K562 (cell line): ENCODE results near the gene JAM2. TPM values are rescaled to one million over a fixed set of nuclear protein-coding genes. Genes with fewer than 3 reads are reported as not detected.

ENCODE experiments used
- BRCA1 ChIP-seq, 2 experiments: fragments of 450-650 bp in 1 of 2; sonication (generic) in 1 of 2; formaldehyde crosslinking in 1 of 2; IDR thresholded peaks; 2 replicates each; pipeline versions ENCODE4 v1.5.0 to v1.6.1; 2017 to 2020; ENCODE audit warnings: mild to moderate bottlenecking in 1 of 2, missing genetic modification reagents in 1 of 2
- BRF1 ChIP-seq: IDR thresholded peaks from 3 replicates; pipeline ENCODE4 v1.6.1; 2011; ENCODE audit warnings: borderline replicate concordance, mild to moderate bottlenecking; ENCODE audit not compliant: insufficient read length; ENCODE audit errors: extremely low read depth
- CBX5 ChIP-seq: IDR thresholded peaks from 2 replicates; pipeline ENCODE4 v1.6.1; 2014; ENCODE audit warnings: low read depth, borderline replicate concordance
- EGR1 ChIP-seq: fragments of 450-650 bp; conservative IDR thresholded peaks from 2 replicates; pipeline ENCODE4 v1.6.1; 2017; ENCODE audit warnings: mild to moderate bottlenecking
- ETV5 ChIP-seq: sonication (generic); formaldehyde crosslinking; IDR thresholded peaks from 2 replicates; pipeline ENCODE4 v1.4.0; 2020; ENCODE audit warnings: low read depth, mild to moderate bottlenecking, missing genetic modification reagents
- EZH2 ChIP-seq: IDR thresholded peaks from 2 replicates; pipeline ENCODE4 v1.6.1; 2012; ENCODE audit warnings: low read depth, mild to moderate bottlenecking, inconsistent platforms, low read length, borderline replicate concordance
- HIVEP1 ChIP-seq: fragments of 250-450 bp; sonication (Bioruptor Pico); IDR thresholded peaks from 2 replicates; pipeline ENCODE4 v1.4.0; 2020; ENCODE audit warnings: mild to moderate bottlenecking
- IFI16 ChIP-seq: fragments of 250-450 bp; sonication (Bioruptor Pico); IDR thresholded peaks from 2 replicates; pipeline ENCODE4 v2.1.2; 2022; ENCODE audit warnings: mild to moderate bottlenecking, inconsistent platforms
- MBD2 ChIP-seq: sonication (generic); IDR thresholded peaks from 2 replicates; pipeline ENCODE4 v1.6.1; 2016; ENCODE audit warnings: low read depth, borderline replicate concordance
- NR2C2 ChIP-seq, 2 experiments: fragments of 200-800 bp in 1 of 2; sonication (Bioruptor generic) in 1 of 2; sonication (generic) in 1 of 2; formaldehyde crosslinking in 1 of 2; IDR thresholded peaks; 2 replicates each; pipeline versions ENCODE4 v1.6.1 to v1.8.0; 2016 to 2022; ENCODE audit warnings: mild to moderate bottlenecking in 1 of 2, missing compliant biosample characterization in 1 of 2, missing genetic modification characterization in 1 of 2, missing genetic modification reagents in 1 of 2
- NRF1 ChIP-seq, 2 experiments: fragments of 450-650 bp; IDR thresholded peaks in 1 of 2; conservative IDR thresholded peaks in 1 of 2; 2 replicates each; pipeline ENCODE4 v1.6.1; 2014; ENCODE audit warnings: mild to moderate bottlenecking in 2 of 2
- SRSF3 ChIP-seq: fragments of 200-400 bp; formaldehyde crosslinking; IDR thresholded peaks from 2 replicates; pipeline ENCODE4 v1.6.1; 2016; ENCODE audit warnings: mild to moderate bottlenecking, low read length, moderate library complexity; ENCODE audit not compliant: insufficient read depth
- WHSC1 ChIP-seq: IDR thresholded peaks from one replicate; pipeline ENCODE4 v1.6.1; 2012; ENCODE audit warnings: low read length, control low read depth, inconsistent platforms
- ZBTB17 ChIP-seq: fragments of 450-650 bp; formaldehyde crosslinking; IDR thresholded peaks from 2 replicates; pipeline ENCODE4 v1.4.0; 2020; ENCODE audit warnings: mild to moderate bottlenecking
- ZEB2 ChIP-seq: fragments of 450-650 bp; IDR thresholded peaks from 2 replicates; pipeline ENCODE4 v1.6.1; 2016
- ZFPM2 ChIP-seq: fragments of 250-450 bp; sonication (Bioruptor Pico); IDR thresholded peaks from 2 replicates; pipeline ENCODE4 v1.5.1; 2022; ENCODE audit warnings: mild to moderate bottlenecking
- ZFX ChIP-seq: sonication (generic); formaldehyde crosslinking; IDR thresholded peaks from 2 replicates; pipeline ENCODE4 v1.8.0; 2022; ENCODE audit warnings: mild to moderate bottlenecking, missing genetic modification reagents, moderate library complexity
- ZNF408 ChIP-seq: fragments of 250-450 bp; sonication (Bioruptor Pico); IDR thresholded peaks from 2 replicates; pipeline ENCODE4 v1.4.0; 2020; ENCODE audit warnings: low read depth, mild to moderate bottlenecking, moderate library complexity
- ZNF830 ChIP-seq: fragments of 250-450 bp; sonication (Bioruptor Pico); IDR thresholded peaks from 2 replicates; pipeline ENCODE4 v1.5.0; 2021; ENCODE audit warnings: mild to moderate bottlenecking
- polyA plus RNA-seq, 8 experiments: library from polyadenylated mRNA; depleted of rRNA in 4 of 8; stranded (reverse) in 5 of 8; unstranded in 3 of 8; fragments of >200 nt; fragmentation: Nextera tagmentation in 2 of 8; fragmentation: Illumina TruSeq in 1 of 8; extraction: Ambion mirVana in 2 of 8; extraction: Trizol in 1 of 8; gene quantifications; 2 replicates each; pipeline versions ENCODE4 v1.2.1 to v1.2.3, GENCODE V29; 2011 to 2014; ENCODE audit warnings: inconsistent platforms in 1 of 8, missing spikeins in 1 of 8
- total RNA-seq, 7 experiments: library from RNA; depleted of rRNA in 6 of 7; stranded (reverse); fragments of >200 nt in 6 of 7; fragmentation: Illumina TruSeq in 2 of 7; extraction: Trizol in 2 of 7; gene quantifications; 2 replicates each; pipeline versions ENCODE4 v1.2.1 to v1.2.3, GENCODE V29; 2011 to 2021; ENCODE audit warnings: low replicate concordance in 1 of 7
- TF ChIP-seq, protein P1 (sequence below): fragments of 450-650 bp; conservative IDR thresholded peaks from 2 replicates; pipeline ENCODE4 v1.6.1; 2016; ENCODE audit warnings: missing genetic modification characterization, low read depth, mild to moderate bottlenecking, control low read depth, missing compliant biosample characterization
- TF ChIP-seq, protein P2 (sequence below): fragments of 450-650 bp; formaldehyde crosslinking; IDR thresholded peaks from 2 replicates; pipeline ENCODE4 v1.4.0; 2022; ENCODE audit warnings: missing genetic modification characterization
- TF ChIP-seq, protein P3 (sequence below): fragments of 250-450 bp; sonication (Bioruptor Pico); IDR thresholded peaks from 2 replicates; pipeline ENCODE4 v1.8.0; 2022; ENCODE audit warnings: moderate library complexity, mild to moderate bottlenecking, inconsistent platforms
- TF ChIP-seq, protein P4 (sequence below): fragments of 450-650 bp; formaldehyde crosslinking; IDR thresholded peaks from 2 replicates; pipeline ENCODE4 v1.4.0; 2022; ENCODE audit warnings: missing genetic modification characterization

JAM2 gene
- total and polyA plus RNA-seq, 9 of the 15 experiments (the other 6 are each of a cell fraction or from before 2014, with no cell fraction given): 0.03 to 0.08 (median 0.07) TPM; not detected in 6

DNA sequence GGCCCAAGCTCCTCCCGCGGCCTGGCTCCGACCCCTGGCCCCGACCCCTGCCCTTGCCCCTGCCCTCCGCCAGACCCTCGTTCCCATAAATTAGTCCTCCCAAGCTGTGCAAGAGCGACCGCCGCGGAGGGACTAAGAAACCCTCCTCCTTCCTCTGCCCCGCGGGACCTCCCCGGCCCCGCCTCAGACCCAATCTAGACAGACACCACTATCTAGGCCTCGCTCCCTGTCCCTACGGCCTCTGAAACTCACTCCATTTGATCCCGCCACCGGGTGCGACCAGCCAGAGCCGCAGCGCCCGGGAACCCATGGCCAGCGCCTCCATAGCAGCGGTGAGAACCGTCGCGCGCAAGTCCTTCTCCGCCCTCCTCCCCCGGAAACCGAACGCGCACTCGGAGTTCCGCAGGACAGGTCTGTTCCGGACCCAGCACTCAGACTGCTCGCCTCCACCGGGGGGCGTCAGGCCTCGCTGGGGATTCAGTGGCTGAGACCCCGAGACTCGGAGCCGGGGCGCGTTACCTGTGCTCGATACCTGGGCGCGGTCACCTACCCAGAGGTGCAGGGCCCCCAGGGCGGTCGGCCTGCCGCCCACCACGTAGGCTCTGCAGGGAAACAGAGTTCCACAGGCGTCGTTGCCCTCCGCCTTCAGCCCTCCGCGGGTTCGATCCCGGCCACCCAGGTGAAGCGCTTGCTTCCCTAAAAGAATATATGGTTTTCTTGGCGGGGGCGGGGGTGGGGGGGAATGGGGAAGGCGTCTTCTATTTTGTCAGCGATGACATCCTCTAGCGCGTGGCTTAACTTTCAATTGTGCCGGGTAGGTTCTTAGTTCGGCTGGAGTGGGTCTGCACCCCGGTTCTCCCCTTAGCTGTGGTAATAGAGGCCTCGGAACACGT lies 31.7 kb upstream of the JAM2 start, which contains the start of gene MRPL39 (continued):
- TF ChIP-seq, protein P1, sequence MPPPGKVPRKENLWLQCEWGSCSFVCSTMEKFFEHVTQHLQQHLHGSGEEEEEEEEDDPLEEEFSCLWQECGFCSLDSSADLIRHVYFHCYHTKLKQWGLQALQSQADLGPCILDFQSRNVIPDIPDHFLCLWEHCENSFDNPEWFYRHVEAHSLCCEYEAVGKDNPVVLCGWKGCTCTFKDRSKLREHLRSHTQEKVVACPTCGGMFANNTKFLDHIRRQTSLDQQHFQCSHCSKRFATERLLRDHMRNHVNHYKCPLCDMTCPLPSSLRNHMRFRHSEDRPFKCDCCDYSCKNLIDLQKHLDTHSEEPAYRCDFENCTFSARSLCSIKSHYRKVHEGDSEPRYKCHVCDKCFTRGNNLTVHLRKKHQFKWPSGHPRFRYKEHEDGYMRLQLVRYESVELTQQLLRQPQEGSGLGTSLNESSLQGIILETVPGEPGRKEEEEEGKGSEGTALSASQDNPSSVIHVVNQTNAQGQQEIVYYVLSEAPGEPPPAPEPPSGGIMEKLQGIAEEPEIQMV (tag): no peak
- TF ChIP-seq WHSC1: peak; percentile 18
- peak; percentile 76 for TF ChIP-seq ZFX (CRISPR knock-in tag)
- no peak for TF ChIP-seq BRF1
- TF ChIP-seq SRSF3: no peak
- no peak for TF ChIP-seq ZNF408 (CRISPR knock-in tag)
- 0 out of 2 replicates have a peak, but pooled peaks have one; percentile 82 for TF ChIP-seq ZNF830
- TF ChIP-seq EZH2: no peak
- no peak for TF ChIP-seq ZFPM2 (CRISPR knock-in tag)
- peak; percentile 87 for TF ChIP-seq MBD2
- no peak for TF ChIP-seq HIVEP1
- peak; percentile 49 for TF ChIP-seq EGR1
- TF ChIP-seq, protein P2, sequence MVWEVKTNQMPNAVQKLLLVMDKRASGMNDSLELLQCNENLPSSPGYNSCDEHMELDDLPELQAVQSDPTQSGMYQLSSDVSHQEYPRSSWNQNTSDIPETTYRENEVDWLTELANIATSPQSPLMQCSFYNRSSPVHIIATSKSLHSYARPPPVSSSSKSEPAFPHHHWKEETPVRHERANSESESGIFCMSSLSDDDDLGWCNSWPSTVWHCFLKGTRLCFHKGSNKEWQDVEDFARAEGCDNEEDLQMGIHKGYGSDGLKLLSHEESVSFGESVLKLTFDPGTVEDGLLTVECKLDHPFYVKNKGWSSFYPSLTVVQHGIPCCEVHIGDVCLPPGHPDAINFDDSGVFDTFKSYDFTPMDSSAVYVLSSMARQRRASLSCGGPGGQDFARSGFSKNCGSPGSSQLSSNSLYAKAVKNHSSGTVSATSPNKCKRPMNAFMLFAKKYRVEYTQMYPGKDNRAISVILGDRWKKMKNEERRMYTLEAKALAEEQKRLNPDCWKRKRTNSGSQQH (CRISPR knock-in tag): no peak
- no peak for TF ChIP-seq BRCA1 (IDR thresholded peaks at IDR 0.05)
- TF ChIP-seq BRCA1 (CRISPR knock-in tag; IDR thresholded peaks at IDR 0.05): no peak
- TF ChIP-seq NR2C2 (CRISPR knock-in tag; IDR thresholded peaks at IDR 0.05): no peak
- peak; percentile 88 for TF ChIP-seq NR2C2 (tag; IDR thresholded peaks at IDR 0.05)
- peak; percentile 99 for TF ChIP-seq ZBTB17 (CRISPR knock-in tag)
- no peak for TF ChIP-seq IFI16
- peak; percentile 79; the same call in 1 of the 2 replicates for TF ChIP-seq CBX5
- TF ChIP-seq ETV5 (CRISPR knock-in tag): peak; percentile 87
- peak; percentile 97 for TF ChIP-seq ZEB2
- TF ChIP-seq NRF1 (conservative IDR thresholded peaks at IDR 0.05 in 1 of 2, IDR thresholded peaks at IDR 0.05 in 1 of 2): peak; percentile 65 to 77
- TF ChIP-seq, protein P3, sequence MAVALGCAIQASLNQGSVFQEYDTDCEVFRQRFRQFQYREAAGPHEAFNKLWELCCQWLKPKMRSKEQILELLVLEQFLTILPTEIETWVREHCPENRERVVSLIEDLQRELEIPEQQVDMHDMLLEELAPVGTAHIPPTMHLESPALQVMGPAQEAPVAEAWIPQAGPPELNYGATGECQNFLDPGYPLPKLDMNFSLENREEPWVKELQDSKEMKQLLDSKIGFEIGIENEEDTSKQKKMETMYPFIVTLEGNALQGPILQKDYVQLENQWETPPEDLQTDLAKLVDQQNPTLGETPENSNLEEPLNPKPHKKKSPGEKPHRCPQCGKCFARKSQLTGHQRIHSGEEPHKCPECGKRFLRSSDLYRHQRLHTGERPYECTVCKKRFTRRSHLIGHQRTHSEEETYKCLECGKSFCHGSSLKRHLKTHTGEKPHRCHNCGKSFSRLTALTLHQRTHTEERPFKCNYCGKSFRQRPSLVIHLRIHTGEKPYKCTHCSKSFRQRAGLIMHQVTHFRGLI (CRISPR knock-in tag): no peak
- TF ChIP-seq, protein P4, sequence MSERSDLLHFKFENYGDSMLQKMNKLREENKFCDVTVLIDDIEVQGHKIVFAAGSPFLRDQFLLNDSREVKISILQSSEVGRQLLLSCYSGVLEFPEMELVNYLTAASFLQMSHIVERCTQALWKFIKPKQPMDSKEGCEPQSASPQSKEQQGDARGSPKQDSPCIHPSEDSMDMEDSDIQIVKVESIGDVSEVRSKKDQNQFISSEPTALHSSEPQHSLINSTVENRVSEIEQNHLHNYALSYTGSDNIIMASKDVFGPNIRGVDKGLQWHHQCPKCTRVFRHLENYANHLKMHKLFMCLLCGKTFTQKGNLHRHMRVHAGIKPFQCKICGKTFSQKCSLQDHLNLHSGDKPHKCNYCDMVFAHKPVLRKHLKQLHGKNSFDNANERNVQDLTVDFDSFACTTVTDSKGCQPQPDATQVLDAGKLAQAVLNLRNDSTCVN (CRISPR knock-in tag): no peak
